Neuronal stem cell (in vitro differentiated cells): ENCODE data around the gene KIDINS220.
A peak's percentile ranks its signal among the peaks of the same experiment; 100 is the strongest.

Source experiments
- DNase-seq: peaks from one replicate; pipeline ENCODE4 v3.0.0-alpha.2; 2013; ENCODE audit warnings: low spot score
- H2AFZ ChIP-seq: one replicate; pipeline ENCODE4 v1.6.1; 2013; ENCODE audit warnings: mild to moderate bottlenecking, low read length, inconsistent platforms
- H2AK5ac ChIP-seq: 2 replicates; pipeline ENCODE4 v1.6.1; 2013; ENCODE audit warnings: low read depth, mild to moderate bottlenecking, inconsistent platforms, low read length, moderate library complexity, mixed read lengths
- H2BK120ac ChIP-seq: 2 replicates; pipeline ENCODE4 v1.6.1; 2013; ENCODE audit warnings: low read depth, mild to moderate bottlenecking, inconsistent platforms, low read length, moderate library complexity, mixed read lengths
- H2BK12ac ChIP-seq: one replicate; pipeline ENCODE4 v1.6.1; 2013; ENCODE audit warnings: low read length, inconsistent platforms
- H2BK15ac ChIP-seq: 2 replicates; pipeline ENCODE4 v1.6.1; 2013; ENCODE audit warnings: mild to moderate bottlenecking, low read length, inconsistent platforms, mixed read lengths
- H2BK5ac ChIP-seq: one replicate; pipeline ENCODE4 v1.6.1; 2013; ENCODE audit warnings: inconsistent platforms, mild to moderate bottlenecking, low read length, moderate library complexity
- H3K14ac ChIP-seq: one replicate; pipeline ENCODE4 v1.6.1; 2013; ENCODE audit warnings: low read length, inconsistent platforms
- H3K18ac ChIP-seq: 2 replicates; pipeline ENCODE4 v1.6.1; 2013; ENCODE audit warnings: low read length, inconsistent platforms
- H3K23ac ChIP-seq: 2 replicates; pipeline ENCODE4 v1.6.1; 2013; ENCODE audit warnings: low read depth, mild to moderate bottlenecking, mixed read lengths, low read length, inconsistent platforms; ENCODE audit not compliant: poor library complexity
- H3K27ac ChIP-seq: replicated peaks from 3 replicates; pipeline ENCODE4 v1.5.1; 2013; ENCODE audit warnings: low read length, inconsistent platforms
- H3K27me3 ChIP-seq, 3 experiments: 2 replicates each; pipeline ENCODE4 v1.6.1; 2013; ENCODE audit warnings: low read length in 3 of 3, mild to moderate bottlenecking in 2 of 3, inconsistent platforms in 1 of 3, low read depth in 1 of 3, mixed read lengths in 1 of 3, moderate library complexity in 1 of 3; ENCODE audit not compliant: control insufficient read depth in 3 of 3, insufficient read depth in 3 of 3
- H3K36me3 ChIP-seq, 2 donors: replicated peaks in 1 of 2; 2 replicates each; pipeline ENCODE4 v1.6.1; 2013; ENCODE audit warnings: low read length in 2 of 2; ENCODE audit not compliant: control insufficient read depth in 2 of 2, insufficient read depth in 2 of 2
- H3K4ac ChIP-seq: 2 replicates; pipeline ENCODE4 v1.6.1; 2013; ENCODE audit warnings: inconsistent platforms, mild to moderate bottlenecking, low read length, moderate library complexity
- H3K4me1 ChIP-seq, 2 donors: 1 replicate in 1 of 2; 2 replicates in 1 of 2; pipeline ENCODE4 v1.6.1; 2013; ENCODE audit warnings: low read length in 2 of 2, low read depth in 1 of 2; ENCODE audit not compliant: control insufficient read depth in 2 of 2, insufficient read depth in 1 of 2
- H3K4me2 ChIP-seq: one replicate; pipeline ENCODE4 v1.6.1; 2013; ENCODE audit warnings: mild to moderate bottlenecking, low read length, inconsistent platforms; ENCODE audit not compliant: insufficient read depth, poor library complexity, severe bottlenecking
- H3K4me3 ChIP-seq, 2 donors: 2 replicates each; pipeline ENCODE4 v1.5.1; 2013; ENCODE audit warnings: low read length in 2 of 2, mild to moderate bottlenecking in 2 of 2, inconsistent platforms in 1 of 2, moderate library complexity in 1 of 2
- H3K79me1 ChIP-seq: one replicate; pipeline ENCODE4 v1.6.1; 2013; ENCODE audit warnings: low read depth, mild to moderate bottlenecking, inconsistent platforms, low read length, moderate library complexity
- H3K9ac ChIP-seq: one replicate; pipeline ENCODE4 v1.6.1; 2013; ENCODE audit warnings: mild to moderate bottlenecking, low read depth, low read length, inconsistent platforms; ENCODE audit not compliant: poor library complexity
- H3K9me3 ChIP-seq, 2 donors: replicated peaks in 1 of 2; 2 replicates each; pipeline versions ENCODE3 to v1.6.1; 2013; ENCODE audit warnings: low read length in 2 of 2, mild to moderate bottlenecking in 2 of 2, inconsistent platforms in 1 of 2, low read depth in 1 of 2, mixed read lengths in 1 of 2, moderate library complexity in 1 of 2; ENCODE audit not compliant: control insufficient read depth in 2 of 2, insufficient read depth in 1 of 2
- H4K8ac ChIP-seq: one replicate; pipeline ENCODE4 v1.6.1; 2013; ENCODE audit warnings: low read depth, mild to moderate bottlenecking, inconsistent platforms, low read length, moderate library complexity
- H4K91ac ChIP-seq: one replicate; pipeline ENCODE4 v1.6.1; 2013; ENCODE audit warnings: low read length, low read depth, mild to moderate bottlenecking, inconsistent platforms; ENCODE audit not compliant: poor library complexity
- WGBS, 2 donors: extraction: QIAGEN DNeasy Blood & Tissue Kit; methylation state at CpG; one replicate each; pipeline ENCODE4 v1.1.7; 2013; ENCODE audit warnings: missing lambda C conversion rate in 2 of 2, mixed read lengths in 1 of 2; ENCODE audit not compliant: insufficient read length in 2 of 2, insufficient replicate concordance in 1 of 2; ENCODE audit errors: extremely low coverage in 2 of 2; 5-methylcytosine and 5-hydroxymethylcytosine counted together

The KIDINS220 gene

DNA sequence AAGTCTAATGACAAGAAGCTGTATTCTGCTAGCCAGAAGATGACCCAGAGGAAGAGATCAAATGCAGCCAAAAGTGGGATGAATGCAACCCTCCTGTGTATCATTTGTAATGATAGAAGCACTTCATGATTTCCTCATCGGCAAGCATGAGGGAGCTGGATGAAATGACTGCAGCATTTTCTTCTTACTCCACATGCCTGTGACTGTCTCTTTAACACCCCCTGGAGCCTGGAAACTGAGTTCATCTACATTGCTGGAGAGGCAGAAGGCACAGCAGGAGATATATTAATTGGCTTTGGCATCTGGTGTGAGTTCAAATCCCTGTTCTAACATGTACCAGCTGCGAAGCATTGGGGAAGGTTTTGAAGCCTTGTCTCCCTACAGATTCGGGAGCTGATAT, 117.9 kb downstream of the KIDINS220 start:
- Histone ChIP-seq H3K9me3 (no peaks in the 10 kb centered on the region), H3K27me3 (no peaks in the 10 kb centered on the region), H3K9ac (no peak overlapping the region), H3K14ac (no peak overlapping the region), H2AK5ac (no peak overlapping the region), H2BK5ac (no peak overlapping the region), H3K23ac (no peak overlapping the region), H3K79me1 (no peaks in the 10 kb centered on the region), H3K4me2 (no peak overlapping the region), H2BK15ac (no peak overlapping the region), H3K4ac (no peak overlapping the region), H2AFZ (no peak overlapping the region), H2BK120ac (no peak overlapping the region), H2BK12ac (no peak overlapping the region), H3K27ac (no peak overlapping the region), H3K4me3 (no peak overlapping the region), H4K91ac (no peak overlapping the region), H3K18ac (no peak overlapping the region), H3K36me3 (no peaks in the 10 kb centered on the region), H3K4me1 (no peaks in the 10 kb centered on the region), H4K8ac (no peak overlapping the region)
- WGBS, 2 donors, result no CpG with 5 or more reads among the region's 3 CpGs
- no peak for DNase-seq

DNA sequence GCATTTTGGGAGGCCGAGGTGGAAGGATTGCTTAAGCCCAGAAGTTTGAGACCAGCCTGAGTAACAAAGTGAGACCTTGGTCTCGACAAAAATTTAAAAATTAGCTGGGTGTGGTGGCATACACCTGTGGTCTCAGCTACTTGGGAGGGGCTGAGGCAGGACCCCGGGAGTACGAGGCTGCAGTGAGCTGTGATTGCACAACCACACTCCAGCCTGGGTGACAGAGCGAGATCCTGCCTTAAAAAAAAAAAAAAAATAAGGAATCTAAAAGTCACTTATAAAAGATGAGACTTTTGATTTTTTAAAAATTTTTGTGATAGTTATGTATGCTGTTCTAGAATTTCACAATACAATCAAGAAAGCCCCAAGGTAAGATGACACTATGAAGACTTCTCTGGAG, 122.4 kb downstream of the KIDINS220 start:
- Histone ChIP-seq H4K8ac (no peak overlapping the region), H2BK120ac (no peak overlapping the region), H3K9me3 (no peaks in the 10 kb centered on the region), H3K4me2 (no peak overlapping the region), H2BK12ac (no peak overlapping the region), H2AK5ac (no peak overlapping the region), H2BK15ac (no peak overlapping the region), H2AFZ (no peak overlapping the region), H3K18ac (no peak overlapping the region), H3K9ac (no peak overlapping the region), H3K14ac (no peak overlapping the region), H3K4me3 (no peak overlapping the region), H4K91ac (no peak overlapping the region), H3K36me3 (no peaks in the 10 kb centered on the region), H3K4ac (no peak overlapping the region), H3K79me1 (no peaks in the 10 kb centered on the region), H3K23ac (no peak overlapping the region), H3K27ac (no peak overlapping the region), H2BK5ac (no peak overlapping the region), H3K4me1 (peaks cover 2 to 6% of the 10 kb centered on the region in 2 donors), H3K27me3 (no peaks in the 10 kb centered on the region)
- DNase-seq, result no peak
- WGBS, 2 donors, result no CpG with 5 or more reads among the region's 5 CpGs

DNA sequence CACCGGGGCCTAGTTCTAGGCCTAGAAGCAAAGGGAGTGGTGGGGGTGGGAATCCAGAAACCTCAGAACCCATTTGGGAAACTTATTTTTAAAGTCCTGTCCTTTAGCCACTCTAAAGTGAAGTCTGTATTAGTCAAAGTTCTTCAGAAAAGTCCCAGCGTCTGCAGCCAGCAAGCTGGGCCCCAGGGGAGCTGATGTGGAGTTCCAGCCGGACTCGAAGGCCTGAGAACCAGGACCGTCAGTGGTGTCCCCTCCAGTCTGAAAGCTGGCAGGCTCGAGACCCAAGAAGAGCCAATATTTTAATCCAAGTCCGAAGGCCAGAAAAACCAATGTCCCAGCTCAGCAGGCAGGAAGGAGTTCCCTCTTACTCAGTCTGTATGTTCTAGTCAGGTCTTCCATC, 123.1 kb downstream of the KIDINS220 start:
- H3K9me3 ChIP-seq, result no peaks in the 10 kb centered on the region
- H3K27ac ChIP-seq, result no peak overlapping the region
- no peak overlapping the region for H2BK120ac ChIP-seq
- H4K8ac ChIP-seq, result no peak overlapping the region
- no peak overlapping the region for H2AFZ ChIP-seq
- no peaks in the 10 kb centered on the region for H3K36me3 ChIP-seq
- H3K23ac ChIP-seq, result no peak overlapping the region
- H3K18ac ChIP-seq, result no peak overlapping the region
- DNase-seq, result no peak
- H3K9ac ChIP-seq, result no peak overlapping the region
- no peaks in the 10 kb centered on the region for H3K79me1 ChIP-seq
- no peak overlapping the region for H3K4ac ChIP-seq
- no peak overlapping the region for H2BK15ac ChIP-seq
- no CpG with 5 or more reads among the region's 7 CpGs for WGBS, 2 donors
- H3K4me1 ChIP-seq, result peaks cover 2 to 6% of the 10 kb centered on the region in 2 donors
- no peaks in the 10 kb centered on the region for H3K27me3 ChIP-seq
- H2BK5ac ChIP-seq, result no peak overlapping the region
- no peak overlapping the region for H2BK12ac ChIP-seq
- no peak overlapping the region for H4K91ac ChIP-seq
- H3K4me2 ChIP-seq, result no peak overlapping the region
- H3K4me3 ChIP-seq, result no peak overlapping the region
- no peak overlapping the region for H2AK5ac ChIP-seq
- H3K14ac ChIP-seq, result no peak overlapping the region

DNA sequence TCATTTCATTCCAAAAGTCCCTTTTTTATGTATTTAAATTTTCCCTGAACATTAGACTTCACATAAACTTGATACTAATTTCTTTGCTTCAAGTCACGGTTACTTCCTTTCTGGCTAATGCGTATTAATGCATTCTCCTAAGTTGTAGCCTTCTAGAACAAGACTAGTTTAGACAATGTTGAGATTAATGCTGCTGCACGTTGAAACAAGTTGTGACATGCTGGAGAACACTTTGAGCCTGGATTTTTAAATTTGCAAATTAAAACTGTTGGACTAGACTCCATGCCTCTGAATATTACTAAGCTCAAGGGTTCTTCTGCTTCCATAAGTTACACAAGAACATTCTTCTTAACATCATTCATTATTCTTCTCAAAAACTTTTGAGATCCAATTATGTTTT, 126.5 kb downstream of the KIDINS220 start:
- WGBS, 2 donors, result no CpG with 5 or more reads among the region's 3 CpGs
- DNase-seq, result no peak

More for the DNA sequence above, 126.5 kb downstream of the KIDINS220 start:
- H3K23ac ChIP-seq, result no peak overlapping the region
- no peak overlapping the region for H2BK120ac ChIP-seq
- no peaks in the 10 kb centered on the region for H3K79me1 ChIP-seq
- peak overlapping the region; percentile 20 for H2AFZ ChIP-seq
- H3K9me3 ChIP-seq, result no peaks in the 10 kb centered on the region
- H3K4me2 ChIP-seq, result no peak overlapping the region
- H2BK15ac ChIP-seq, result no peak overlapping the region
- no peak overlapping the region for H4K91ac ChIP-seq
- no peak overlapping the region for H3K27ac ChIP-seq
- H4K8ac ChIP-seq, result no peak overlapping the region
- H2BK12ac ChIP-seq, result no peak overlapping the region
- peaks cover 0 to 4% (median 0%) of the 10 kb centered on the region in 3 experiments for H3K27me3 ChIP-seq
- no peak overlapping the region for H3K4ac ChIP-seq
- no peak overlapping the region for H3K4me3 ChIP-seq
- no peak overlapping the region for H3K9ac ChIP-seq
- H3K18ac ChIP-seq, result no peak overlapping the region
- H3K14ac ChIP-seq, result no peak overlapping the region
- H3K4me1 ChIP-seq, result peaks cover 2 to 6% of the 10 kb centered on the region in 2 donors
- H3K36me3 ChIP-seq, result no peaks in the 10 kb centered on the region
- H2BK5ac ChIP-seq, result no peak overlapping the region
- no peak overlapping the region for H2AK5ac ChIP-seq
